H1 (cell line): ENCODE results near the gene LAP3. TPM values are rescaled to one million over a fixed set of nuclear protein-coding genes. Genes with fewer than 3 reads are reported as not detected.

Experiments
- CTCF ChIA-PET: fragments of 300-600 bp; sonication (Branson Sonifier 250); formaldehyde crosslinking; loops from one replicate; lab custom pipeline; 2021; ENCODE audit not compliant: partially characterized antibody; lab: Charles Lee
- POLR2A ChIA-PET: fragments of 300-600 bp; sonication (Branson Sonifier 250); formaldehyde crosslinking; loops from one replicate; lab custom pipeline; 2021; ENCODE audit warnings: inconsistent platforms; ENCODE audit not compliant: partially characterized antibody; lab: Charles Lee
- DNase-seq, 2 experiments: peaks; one replicate each; pipeline versions ENCODE4 v3.0.0 to v3.0.0-alpha.2; 2010 to 2022; ENCODE audit warnings: low spot score in 2 of 2, low read depth in 1 of 2, mixed read lengths in 1 of 2
- FAIRE-seq: peaks from 2 replicates; lab custom pipeline; 2011; peaks lifted over from hg19 to GRCh38; lab: Jason Lieb, UNC
- H2AFZ ChIP-seq: 2 replicates; pipeline ENCODE4 v1.8.1; 2012; ENCODE audit warnings: low read length, inconsistent platforms
- H2AK5ac ChIP-seq: 2 replicates; pipeline ENCODE4 v1.6.1; 2013; ENCODE audit warnings: low read depth, low read length
- H2BK120ac ChIP-seq: replicated peaks from 2 replicates; pipeline ENCODE3; 2013; ENCODE audit warnings: low read depth, low read length, inconsistent platforms
- H2BK12ac ChIP-seq: 2 replicates; pipeline ENCODE4 v1.6.1; 2013; ENCODE audit warnings: low read depth, low read length
- H2BK15ac ChIP-seq: 2 replicates; pipeline ENCODE4 v1.6.1; 2013; ENCODE audit warnings: low read length
- H2BK20ac ChIP-seq: 2 replicates; pipeline ENCODE4 v1.6.1; 2013; ENCODE audit warnings: low read length
- H2BK5ac ChIP-seq: 2 replicates; pipeline ENCODE4 v1.6.1; 2013; ENCODE audit warnings: low read depth, low read length
- H3K14ac ChIP-seq: 2 replicates; pipeline ENCODE4 v1.6.1; 2013; ENCODE audit warnings: inconsistent platforms; ENCODE audit not compliant: insufficient read length
- H3K18ac ChIP-seq: 2 replicates; pipeline ENCODE4 v1.6.1; 2013; ENCODE audit warnings: low read length; ENCODE audit errors: extremely low read depth
- H3K23ac ChIP-seq: 2 replicates; pipeline ENCODE4 v1.6.1; 2013; ENCODE audit warnings: inconsistent platforms; ENCODE audit not compliant: insufficient read length
- H3K23me2 ChIP-seq: 2 replicates; pipeline ENCODE4 v1.6.1; 2013; ENCODE audit warnings: low read depth, low read length
- H3K27ac ChIP-seq: 2 replicates; pipeline ENCODE4 v1.6.1; 2011; ENCODE audit warnings: low read depth, low read length, inconsistent platforms
- H3K27me3 ChIP-seq, 4 experiments: replicated peaks in 1 of 4; 1 replicate in 1 of 4; 2 replicates in 3 of 4; pipeline versions ENCODE4 v1.6.1 to v1.8.1; 2011 to 2013; ENCODE audit warnings: low read length in 3 of 4, mild to moderate bottlenecking in 3 of 4, inconsistent platforms in 2 of 4, mixed read lengths in 2 of 4, moderate library complexity in 1 of 4; ENCODE audit not compliant: control insufficient read depth in 3 of 4, insufficient read depth in 3 of 4; ENCODE audit errors: extremely low read depth in 1 of 4
- H3K36me3 ChIP-seq, 4 experiments: 2 replicates each; pipeline versions ENCODE4 v1.6.1 to v1.8.1; 2011 to 2013; ENCODE audit warnings: mild to moderate bottlenecking in 4 of 4, low read length in 3 of 4, moderate library complexity in 2 of 4, control low read depth in 1 of 4, inconsistent platforms in 1 of 4; ENCODE audit not compliant: insufficient read depth in 4 of 4, control insufficient read depth in 2 of 4
- H3K4ac ChIP-seq: replicated peaks from 2 replicates; pipeline ENCODE3; 2013; ENCODE audit warnings: low read length, low read depth, mixed read lengths, inconsistent platforms; ENCODE audit not compliant: insufficient read length
- H3K4me1 ChIP-seq, 4 experiments: replicated peaks in 1 of 4; 1 replicate in 1 of 4; 2 replicates in 3 of 4; pipeline versions ENCODE4 v1.6.1 to v1.8.1; 2011 to 2013; ENCODE audit warnings: low read length in 3 of 4, inconsistent platforms in 2 of 4, mixed read lengths in 1 of 4; ENCODE audit not compliant: insufficient read depth in 4 of 4, control insufficient read depth in 3 of 4
- H3K4me2 ChIP-seq, 2 experiments: 2 replicates each; pipeline versions ENCODE4 v1.6.1 to v1.8.1; 2011 to 2013; ENCODE audit warnings: low read depth in 2 of 2, low read length in 2 of 2, control low read depth in 1 of 2, inconsistent platforms in 1 of 2, mild to moderate bottlenecking in 1 of 2; ENCODE audit not compliant: insufficient read depth in 1 of 2
- H3K4me3 ChIP-seq, 4 experiments: fragments of 200-600, 300-600 bp in 1 of 4; sonication (generic), shearing (Covaris generic), sonication (Bioruptor Twin) in 1 of 4; 2 replicates each; pipeline versions ENCODE4 v1.5.1 to v1.8.1; 2011 to 2016; ENCODE audit warnings: low read length in 4 of 4, low read depth in 3 of 4, control low read depth in 2 of 4, inconsistent platforms in 2 of 4, mild to moderate bottlenecking in 2 of 4, mixed read lengths in 1 of 4, moderate library complexity in 1 of 4; ENCODE audit not compliant: insufficient read depth in 2 of 4; ENCODE audit errors: extremely low read depth in 1 of 4
- H3K56ac ChIP-seq: replicated peaks from 2 replicates; pipeline ENCODE3; 2013; ENCODE audit warnings: low read depth, mild to moderate bottlenecking, mixed read lengths, low read length, inconsistent platforms; ENCODE audit not compliant: insufficient read length
- H3K79me1 ChIP-seq: 2 replicates; pipeline ENCODE4 v1.6.1; 2013; ENCODE audit warnings: low read depth, low read length, control low read depth
- H3K79me2 ChIP-seq, 2 experiments: 2 replicates each; pipeline versions ENCODE4 v1.6.1 to v1.8.1; 2012 to 2013; ENCODE audit warnings: low read length in 2 of 2, mild to moderate bottlenecking in 2 of 2, inconsistent platforms in 1 of 2; ENCODE audit not compliant: insufficient read depth in 2 of 2, control insufficient read depth in 1 of 2
- H3K9ac ChIP-seq, 4 experiments: replicated peaks in 1 of 4; 1 replicate in 1 of 4; 2 replicates in 3 of 4; pipeline versions ENCODE4 v1.6.1 to v1.8.1; 2011 to 2013; ENCODE audit warnings: low read depth in 3 of 4, low read length in 3 of 4, control low read depth in 2 of 4, mild to moderate bottlenecking in 2 of 4, moderate library complexity in 2 of 4, inconsistent platforms in 1 of 4; ENCODE audit errors: extremely low read depth in 1 of 4
- H3K9me3 ChIP-seq, 2 experiments: 2 replicates each; pipeline versions ENCODE4 v1.6.1 to v1.8.1; 2012 to 2013; ENCODE audit warnings: mild to moderate bottlenecking in 2 of 2, moderate library complexity in 2 of 2, control low read depth in 1 of 2, inconsistent platforms in 1 of 2, low read depth in 1 of 2, low read length in 1 of 2, mixed read lengths in 1 of 2; ENCODE audit not compliant: insufficient read depth in 2 of 2
- H4K20me1 ChIP-seq, 2 experiments: replicated peaks in 1 of 2; 2 replicates each; pipeline versions ENCODE3 to v1.8.1; 2011 to 2013; ENCODE audit warnings: inconsistent platforms in 2 of 2, low read length in 2 of 2, mild to moderate bottlenecking in 1 of 2; ENCODE audit not compliant: insufficient read depth in 2 of 2, control insufficient read depth in 1 of 2
- H4K5ac ChIP-seq: 2 replicates; pipeline ENCODE4 v1.6.1; 2013; ENCODE audit warnings: low read length, low read depth, mixed read lengths, inconsistent platforms; ENCODE audit not compliant: insufficient read length
- H4K8ac ChIP-seq: 2 replicates; pipeline ENCODE4 v1.8.0; 2013; ENCODE audit warnings: mild to moderate bottlenecking, moderate library complexity, low read length, inconsistent platforms; ENCODE audit not compliant: insufficient read depth; ENCODE audit errors: extremely low read depth
- H4K91ac ChIP-seq: replicated peaks from 2 replicates; pipeline ENCODE3; 2013; ENCODE audit warnings: low read length, mixed read lengths, inconsistent platforms; ENCODE audit not compliant: insufficient read length
- CTBP2 ChIP-seq: IDR thresholded peaks from 2 replicates; pipeline ENCODE4 v1.7.0; 2011; ENCODE audit warnings: borderline replicate concordance, mild to moderate bottlenecking, moderate library complexity, mixed read lengths, low read length; ENCODE audit not compliant: insufficient read depth, insufficient read length
- GABPA ChIP-seq: IDR thresholded peaks from 2 replicates; pipeline ENCODE4 v1.6.1; 2011; ENCODE audit warnings: mild to moderate bottlenecking, low read length, moderate library complexity, borderline replicate concordance; ENCODE audit not compliant: insufficient read depth
- RXRA ChIP-seq: IDR thresholded peaks from 2 replicates; pipeline ENCODE4 v1.6.1; 2011; ENCODE audit warnings: low read depth, mild to moderate bottlenecking, low read length, moderate library complexity; ENCODE audit not compliant: insufficient read depth
- SIX5 ChIP-seq: IDR thresholded peaks from 2 replicates; pipeline ENCODE4 v1.6.1; 2011; ENCODE audit warnings: mild to moderate bottlenecking, low read depth, low read length
- SRF ChIP-seq: IDR thresholded peaks from 2 replicates; pipeline ENCODE4 v1.6.1; 2011; ENCODE audit warnings: mild to moderate bottlenecking, low read depth, low read length, moderate library complexity
- WGBS, 2 experiments: shearing (Covaris generic) in 1 of 2; methylation state at CpG; one replicate each; pipeline versions ENCODE4 v1.1.6 to v1.1.7; 2013 to 2015; ENCODE audit warnings: low lambda C conversion rate in 2 of 2, mixed read lengths in 2 of 2, inconsistent platforms in 1 of 2, low coverage in 1 of 2, missing lambda C conversion rate in 1 of 2; ENCODE audit not compliant: insufficient replicate concordance in 2 of 2, insufficient coverage in 1 of 2, insufficient read length in 1 of 2; ENCODE audit errors: extremely low coverage in 1 of 2, missing lambda C conversion rate in 1 of 2; 5-methylcytosine and 5-hydroxymethylcytosine counted together
- polyA plus RNA-seq, 7 experiments: library from polyadenylated mRNA; depleted of rRNA in 3 of 7; stranded (reverse) in 5 of 7; unstranded in 2 of 7; fragments of >200 nt in 5 of 7; fragments of 200-250 nt in 2 of 7; gene quantifications; 1 replicate in 5 of 7; 2 replicates in 1 of 7; 4 replicates in 1 of 7; pipeline versions ENCODE4 v1.2.1 to v1.2.3, GENCODE V29; 2011 to 2013; ENCODE audit warnings: missing spikeins in 2 of 7, mixed read lengths in 2 of 7
- total RNA-seq: library from RNA; stranded (reverse); fragmentation: NEBNext Ultra II Directional; extraction: Animal tissue kit (Norgen Biotek cat#: 25700); gene quantifications from 2 replicates; pipeline ENCODE4 v1.2.1, GENCODE V29; 2021

The LAP3 gene
- total and polyA plus RNA-seq, 2 of the 8 experiments (the other 6 are each of a cell fraction or from before 2014, with no cell fraction given), result 28.3 to 50.9 TPM

DNA sequence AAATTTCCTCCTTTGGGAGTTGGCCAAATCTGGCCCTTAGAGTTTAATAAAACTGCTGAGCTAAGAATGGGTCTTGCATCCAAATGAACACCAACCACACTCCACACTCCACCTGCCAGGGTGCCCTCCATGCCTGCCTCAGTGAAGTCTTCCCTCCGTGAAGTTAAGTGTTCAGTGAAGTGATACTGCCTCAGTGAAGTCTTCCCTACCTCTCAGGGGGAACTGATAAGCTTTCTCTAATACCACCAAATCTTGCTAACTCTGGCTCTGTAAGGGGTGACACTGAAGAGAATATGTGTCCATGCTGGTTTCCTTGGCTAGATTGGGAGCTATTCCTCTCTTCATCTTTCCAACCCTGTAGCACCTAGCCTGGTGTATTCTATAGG, 65.4 kb downstream of the LAP3 start:
- H3K23ac ChIP-seq, result no peak overlapping the region
- no peaks in the 10 kb centered on the region for H3K4me1 ChIP-seq
- no peaks in the 10 kb centered on the region; the same call in 1 of the 2 replicates for H3K79me1 ChIP-seq
- no peak overlapping the region for H2BK15ac ChIP-seq
- H2BK5ac ChIP-seq, result no peak overlapping the region
- no peak overlapping the region for H2AFZ ChIP-seq
- H2AK5ac ChIP-seq, result no peak overlapping the region
- H3K4me2 ChIP-seq, result no peak overlapping the region
- POLR2A ChIA-PET, result interaction anchor here (0.9 to 1.3 kb wide), 2 partner anchors 24 to 67 kb away, joined by 3 read pairs; no protein-coding TSS in a partner anchor
- H3K79me2 ChIP-seq, result no peaks in the 10 kb centered on the region
- no peak overlapping the region for H3K27ac ChIP-seq
- no peaks in the 10 kb centered on the region; a peak in 1 of 7 replicates for H3K27me3 ChIP-seq
- peaks cover 0 to 9% of the 10 kb centered on the region in 2 experiments; a peak in 3 of 4 replicates for H3K9me3 ChIP-seq
- H3K23me2 ChIP-seq, result no peaks in the 10 kb centered on the region
- no peak overlapping the region for H4K91ac ChIP-seq
- H2BK12ac ChIP-seq, result no peak overlapping the region
- H4K20me1 ChIP-seq, result peaks cover 0 to 6% of the 10 kb centered on the region in 2 experiments
- no peak for TF ChIP-seq SRF
- no peak for TF ChIP-seq CTBP2
- TF ChIP-seq SIX5, result no peak
- TF ChIP-seq RXRA, result no peak
- no peak for TF ChIP-seq GABPA
- no peak overlapping the region for H3K4me3 ChIP-seq
- H3K56ac ChIP-seq, result no peak overlapping the region
- no peak overlapping the region for H2BK20ac ChIP-seq
- FAIRE-seq (no peak), DNase-seq (no peak)
- no peak overlapping the region for H2BK120ac ChIP-seq
- H4K5ac ChIP-seq, result no peak overlapping the region
- CTCF ChIA-PET, result interaction anchor here (0.6 to 2.4 kb wide), 6 partner anchors 9 to 167 kb away, joined by 3 to 7 read pairs (median 4); partner anchors contain the start of gene DCAF16
- WGBS, 2 experiments, result 90% methylated on average over 1 of the region's 1 CpG; no CpG with 5 or more reads in 1 of the 2 experiments
- no peak overlapping the region for H4K8ac ChIP-seq
- peaks cover 0 to 3% (median under 1%) of the 10 kb centered on the region in 4 experiments; a peak in 3 of 8 replicates for H3K36me3 ChIP-seq
- no peak overlapping the region for H3K9ac ChIP-seq
- no peak overlapping the region for H3K4ac ChIP-seq
- no peak overlapping the region for H3K14ac ChIP-seq
- no peak overlapping the region for H3K18ac ChIP-seq
